GM18873 (cell line): ENCODE results near the gene SPIB.
"Not testable (repeated sequence)": the region's sequence is repeated elsewhere in the genome, so short reads cannot be mapped to it uniquely, and the experiment has no call there.

Experiments used
- ATAC-seq: cut with Tn5 transposase; IDR thresholded peaks from one replicate; pipeline ENCODE4 v1.9.1; 2021; ENCODE audit warnings: mild to moderate bottlenecking, moderate library complexity, moderate number of reproducible peaks; ENCODE audit not compliant: unreplicated experiment, low FRiP score

SPIB gene

DNA sequence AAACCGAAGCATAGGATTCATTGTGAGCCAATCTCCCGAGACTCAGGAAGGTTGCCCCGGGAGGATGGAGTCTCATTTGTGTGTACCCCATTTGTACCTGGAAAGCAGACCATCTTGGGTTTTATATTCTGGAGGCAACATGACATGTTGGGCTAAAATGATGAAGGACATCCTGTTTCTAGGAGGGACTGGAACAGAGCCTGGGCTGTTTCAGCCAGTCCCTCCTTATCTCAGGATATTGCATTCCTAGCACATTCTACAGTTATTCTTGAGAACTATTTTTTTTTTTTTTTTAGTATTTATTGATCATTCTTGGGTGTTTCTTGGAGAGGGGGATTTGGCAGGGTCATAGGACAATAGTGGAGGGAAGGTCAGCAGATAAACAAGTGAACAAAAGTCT, 28.4 kb upstream of the SPIB start:
- not testable (repeated sequence) for ATAC-seq

DNA sequence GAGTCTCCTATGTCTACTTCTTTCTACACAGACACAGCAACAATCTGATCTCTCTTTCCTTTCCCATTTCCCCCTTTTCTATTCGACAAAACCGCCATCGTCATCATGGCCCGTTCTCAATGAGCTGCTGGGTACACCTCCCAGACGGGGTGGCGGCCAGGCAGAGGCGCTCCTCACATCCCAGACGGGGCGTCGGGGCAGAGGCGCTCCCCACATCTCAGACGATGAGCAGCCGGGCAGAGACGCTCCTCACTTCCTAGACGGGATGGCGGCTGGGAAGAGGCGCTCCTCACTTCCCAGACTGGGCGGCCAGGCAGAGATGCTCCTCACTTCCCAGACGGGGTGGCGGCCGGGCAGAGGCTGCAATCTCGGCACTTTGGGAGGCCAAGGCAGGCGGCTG, 27.8 kb upstream of the SPIB start:
- ATAC-seq: not testable (repeated sequence)

DNA sequence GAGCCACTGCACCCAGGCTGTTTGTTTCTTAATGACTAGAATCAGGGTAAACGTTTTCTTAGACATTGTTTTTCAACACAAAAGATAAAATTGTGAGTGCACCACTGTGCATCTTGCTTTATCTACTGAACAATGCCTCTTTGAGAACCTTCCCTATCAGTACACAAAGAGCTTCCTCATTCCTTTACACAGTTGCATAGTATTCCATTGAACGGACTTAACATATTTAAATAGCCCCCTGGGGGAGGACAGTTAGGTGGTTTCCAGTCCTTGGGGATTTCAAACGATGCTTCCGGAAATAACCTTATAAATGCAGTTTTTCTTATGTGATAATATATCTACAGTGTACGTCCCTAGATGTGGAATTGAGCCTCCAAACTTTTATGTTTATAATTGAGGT, 26.0 kb upstream of the SPIB start:
- no peak for ATAC-seq

DNA sequence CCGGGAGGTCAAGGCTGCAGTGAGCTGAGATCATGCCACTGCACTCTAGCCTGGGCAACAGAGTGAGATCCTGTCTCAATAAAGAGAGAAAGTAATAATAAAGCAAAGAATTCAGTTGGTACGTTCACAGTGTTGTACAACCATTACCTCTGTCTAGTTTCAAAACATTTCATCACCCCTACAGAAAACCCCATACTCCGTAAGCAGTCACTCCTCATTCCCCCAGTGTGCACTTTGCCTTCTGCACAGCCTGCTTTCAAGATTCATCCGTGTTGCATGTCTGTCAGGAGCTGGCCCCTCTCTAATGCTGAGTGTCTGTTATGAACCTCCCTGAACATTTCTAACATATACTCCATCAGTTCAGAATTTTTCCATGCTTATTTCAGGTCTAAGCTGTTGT, 25.1 kb upstream of the SPIB start:
- ATAC-seq: no peak

DNA sequence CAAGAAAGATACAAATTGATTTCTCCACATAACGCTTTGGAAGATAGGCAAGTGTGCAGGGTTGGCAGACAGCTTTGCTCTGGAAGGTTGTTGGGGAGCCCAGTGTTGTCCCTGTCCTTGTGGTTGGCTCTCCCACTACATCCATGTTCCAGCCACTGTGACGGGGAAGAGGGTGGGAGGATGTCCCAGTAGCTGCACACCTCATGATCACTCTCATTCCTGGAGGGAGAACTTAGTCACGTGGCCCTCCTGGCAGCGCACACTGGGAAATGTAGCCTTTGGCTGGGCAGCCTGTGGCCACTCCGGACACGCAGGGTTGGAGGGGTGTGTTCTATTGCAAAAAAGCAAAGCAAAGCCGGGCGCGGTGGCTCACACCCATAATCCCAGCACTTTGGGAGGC, 24.7 kb upstream of the SPIB start:
- no peak for ATAC-seq

DNA sequence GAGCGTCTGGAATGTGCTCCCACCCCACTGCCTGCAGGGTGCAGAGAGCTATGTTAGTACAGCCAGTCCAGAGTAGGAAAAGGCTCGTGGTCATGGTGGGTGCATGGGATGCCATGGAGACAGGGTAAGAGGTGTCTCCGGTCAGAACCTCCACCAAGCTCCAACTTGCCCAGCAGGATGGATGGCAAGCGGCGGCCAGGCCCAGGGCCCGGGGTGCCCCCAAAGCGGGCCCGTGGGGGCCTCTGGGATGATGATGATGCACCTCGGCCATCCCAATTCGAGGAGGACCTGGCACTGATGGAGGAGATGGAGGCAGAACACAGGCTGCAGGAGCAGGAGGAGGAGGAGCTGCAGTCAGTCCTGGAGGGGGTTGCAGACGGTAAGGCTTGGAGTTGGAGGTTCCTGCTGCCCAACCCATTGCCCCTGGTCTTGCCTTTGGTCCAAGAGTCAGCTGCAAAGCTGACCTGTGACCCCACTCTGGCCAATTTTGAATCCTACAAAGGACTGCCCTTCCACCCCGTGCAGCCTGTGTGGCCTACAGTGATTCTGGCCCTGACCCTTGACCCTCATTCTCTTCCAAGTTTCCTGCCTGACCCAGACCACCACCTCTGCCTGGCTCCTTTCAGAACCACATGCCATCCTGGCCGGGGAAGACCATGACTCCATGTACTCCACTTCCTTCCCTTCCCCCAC, 19.9 kb upstream of the SPIB start:
- ATAC-seq: no peak

DNA sequence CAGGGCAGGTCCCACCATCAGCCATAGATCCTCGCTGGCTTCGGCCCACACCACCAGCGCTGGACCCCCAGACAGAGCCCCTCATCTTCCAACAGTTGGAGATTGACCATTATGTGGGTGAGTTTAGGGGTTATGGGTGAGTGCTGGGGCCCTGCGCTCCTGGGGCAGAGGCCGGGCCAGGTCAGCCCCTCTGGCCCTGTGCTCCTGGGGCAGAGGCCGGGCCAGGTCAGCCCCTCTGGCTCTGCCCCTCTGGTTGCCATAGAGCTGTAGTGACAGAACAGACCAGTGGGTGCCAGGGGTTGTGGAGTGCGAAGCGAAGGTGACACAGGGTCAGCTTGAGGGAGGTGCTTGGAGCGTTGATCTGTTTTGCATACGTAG, 19.4 kb upstream of the SPIB start:
- no peak for ATAC-seq

DNA sequence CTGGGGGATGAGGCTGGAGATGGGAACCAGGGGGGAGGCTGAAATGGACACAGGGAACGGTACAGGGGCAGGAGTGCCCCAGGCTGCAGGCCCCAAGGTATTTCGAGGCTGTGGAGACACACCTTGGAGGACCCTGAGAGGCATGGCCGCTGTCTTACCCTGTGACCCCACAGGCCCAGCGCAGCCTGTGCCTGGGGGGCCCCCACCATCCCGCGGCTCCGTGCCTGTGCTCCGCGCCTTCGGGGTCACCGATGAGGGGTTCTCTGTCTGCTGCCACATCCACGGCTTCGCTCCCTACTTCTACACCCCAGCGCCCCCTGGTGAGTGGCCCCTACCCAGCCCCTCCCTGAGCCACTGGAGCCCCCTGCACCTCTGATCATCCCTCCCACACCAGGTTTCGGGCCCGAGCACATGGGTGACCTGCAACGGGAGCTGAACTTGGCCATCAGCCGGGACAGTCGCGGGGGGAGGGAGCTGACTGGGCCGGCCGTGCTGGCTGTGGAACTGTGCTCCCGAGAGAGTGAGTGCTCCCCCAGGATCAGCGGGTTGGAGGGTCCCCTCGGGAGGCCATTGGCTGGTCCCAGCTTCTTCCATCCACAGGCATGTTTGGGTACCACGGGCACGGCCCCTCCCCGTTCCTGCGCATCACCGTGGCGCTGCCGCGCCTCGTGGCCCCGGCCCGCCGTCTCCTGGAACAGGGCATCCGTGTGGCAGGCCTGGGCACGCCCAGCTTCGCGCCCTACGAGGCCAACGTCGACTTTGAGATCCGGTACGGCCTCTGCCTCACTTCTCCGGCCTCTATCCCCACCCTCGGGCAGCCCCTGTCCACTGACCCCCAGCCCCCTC, 16.9 kb upstream of the SPIB start:
- ATAC-seq: no peak

DNA sequence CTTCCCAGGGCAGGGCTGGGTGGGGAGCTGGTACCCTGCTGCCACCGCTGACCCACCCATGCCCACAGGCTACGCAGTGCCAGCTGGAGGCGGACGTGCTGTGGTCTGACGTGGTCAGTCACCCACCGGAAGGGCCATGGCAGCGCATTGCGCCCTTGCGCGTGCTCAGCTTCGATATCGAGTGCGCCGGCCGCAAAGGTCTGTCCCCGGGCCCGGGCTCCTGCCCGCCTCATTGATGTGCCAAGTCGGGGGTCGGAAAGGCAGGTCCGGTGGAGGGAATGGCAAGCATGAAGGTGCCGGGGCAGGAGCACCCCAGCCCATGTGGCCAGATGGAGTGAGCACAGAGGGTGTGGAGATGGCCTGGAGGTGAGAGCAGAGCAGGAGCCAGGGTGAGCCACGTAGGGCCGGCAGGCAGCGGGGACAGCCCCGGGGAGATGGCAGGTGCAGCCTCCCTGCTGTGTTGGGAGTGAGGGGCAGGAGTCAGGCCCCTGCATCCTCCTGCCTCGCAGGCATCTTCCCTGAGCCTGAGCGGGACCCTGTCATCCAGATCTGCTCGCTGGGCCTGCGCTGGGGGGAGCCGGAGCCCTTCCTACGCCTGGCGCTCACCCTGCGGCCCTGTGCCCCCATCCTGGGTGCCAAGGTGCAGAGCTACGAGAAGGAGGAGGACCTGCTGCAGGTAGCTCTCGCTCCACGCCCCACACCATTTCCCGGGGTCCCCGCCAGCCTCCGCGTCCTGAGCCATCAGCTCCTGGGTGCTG, 16.0 kb upstream of the SPIB start:
- no peak for ATAC-seq

DNA sequence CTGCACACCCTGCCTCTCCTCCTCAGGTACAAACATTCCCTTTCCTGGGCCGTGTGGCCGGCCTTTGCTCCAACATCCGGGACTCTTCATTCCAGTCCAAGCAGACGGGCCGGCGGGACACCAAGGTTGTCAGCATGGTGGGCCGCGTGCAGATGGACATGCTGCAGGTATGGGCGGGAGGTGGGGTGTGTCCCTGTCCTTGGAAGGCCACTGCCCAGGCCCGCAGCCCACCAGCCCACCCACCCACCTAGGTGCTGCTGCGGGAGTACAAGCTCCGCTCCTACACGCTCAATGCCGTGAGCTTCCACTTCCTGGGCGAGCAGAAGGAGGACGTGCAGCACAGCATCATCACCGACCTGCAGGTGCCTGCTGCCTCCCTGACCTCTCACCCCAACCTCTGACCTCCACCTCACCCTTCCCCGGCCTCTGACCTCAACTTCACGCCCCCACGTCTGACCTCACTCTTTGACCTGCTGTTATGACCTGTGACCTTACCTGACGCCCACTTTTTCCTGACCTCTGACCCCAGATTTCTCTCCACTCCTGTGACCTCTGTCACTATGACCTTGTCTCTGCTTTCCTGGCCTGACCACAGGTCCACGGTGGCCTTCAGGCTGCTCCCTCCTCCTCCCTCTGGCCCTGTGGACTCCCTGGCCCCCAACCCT, 12.4 kb upstream of the SPIB start:
- no peak for ATAC-seq

DNA sequence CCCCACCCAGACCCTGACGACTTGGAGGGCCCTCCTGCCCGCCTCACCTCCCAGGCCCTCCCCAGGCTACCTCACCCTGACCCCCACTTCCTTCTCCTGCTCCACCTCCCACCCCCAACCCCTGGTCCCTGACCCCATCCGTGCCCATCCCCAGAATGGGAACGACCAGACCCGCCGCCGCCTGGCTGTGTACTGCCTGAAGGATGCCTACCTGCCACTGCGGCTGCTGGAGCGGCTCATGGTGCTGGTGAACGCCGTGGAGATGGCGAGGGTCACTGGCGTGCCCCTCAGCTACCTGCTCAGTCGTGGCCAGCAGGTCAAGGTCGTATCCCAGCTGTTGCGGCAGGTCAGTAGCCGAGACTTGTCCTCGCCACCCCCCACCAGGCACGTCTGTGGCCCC, 11.9 kb upstream of the SPIB start:
- no peak for ATAC-seq

DNA sequence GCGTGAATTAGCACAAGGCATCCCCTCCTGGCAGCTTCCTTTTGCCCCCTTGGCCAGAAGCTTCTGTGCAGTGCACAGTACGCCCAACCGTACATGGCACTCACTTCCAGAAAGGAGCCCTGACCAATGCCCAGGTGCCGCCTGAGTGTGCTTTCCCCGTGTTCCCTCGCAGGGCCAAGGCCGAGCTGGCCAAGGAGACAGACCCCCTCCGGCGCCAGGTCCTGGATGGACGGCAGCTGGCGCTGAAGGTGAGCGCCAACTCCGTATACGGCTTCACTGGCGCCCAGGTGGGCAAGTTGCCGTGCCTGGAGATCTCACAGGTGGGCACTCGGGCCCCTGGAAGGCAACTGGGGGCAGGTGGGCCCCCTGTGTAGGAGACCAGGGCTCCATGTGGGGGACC, 9.4 kb upstream of the SPIB start:
- no peak for ATAC-seq

DNA sequence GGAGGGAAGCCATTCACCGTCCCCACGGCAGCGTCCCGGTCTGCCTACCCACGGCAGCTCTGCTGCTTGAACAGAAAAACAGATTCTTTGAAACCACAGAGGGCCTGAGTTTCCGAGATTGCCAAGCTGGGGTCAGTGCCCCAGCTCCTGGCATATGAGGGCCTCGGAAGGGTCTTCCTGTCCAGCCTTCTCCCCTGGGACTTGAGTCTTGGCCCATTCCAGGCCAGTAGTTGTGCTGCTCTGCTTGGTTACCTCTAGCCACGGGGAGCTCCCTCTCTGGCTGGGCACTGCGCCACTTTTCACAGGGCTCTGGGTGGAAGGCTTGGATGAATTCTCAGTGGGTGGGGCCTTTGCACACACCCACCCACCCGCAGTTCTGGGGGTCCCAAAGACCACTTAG, 8.6 kb upstream of the SPIB start:
- no peak for ATAC-seq

DNA sequence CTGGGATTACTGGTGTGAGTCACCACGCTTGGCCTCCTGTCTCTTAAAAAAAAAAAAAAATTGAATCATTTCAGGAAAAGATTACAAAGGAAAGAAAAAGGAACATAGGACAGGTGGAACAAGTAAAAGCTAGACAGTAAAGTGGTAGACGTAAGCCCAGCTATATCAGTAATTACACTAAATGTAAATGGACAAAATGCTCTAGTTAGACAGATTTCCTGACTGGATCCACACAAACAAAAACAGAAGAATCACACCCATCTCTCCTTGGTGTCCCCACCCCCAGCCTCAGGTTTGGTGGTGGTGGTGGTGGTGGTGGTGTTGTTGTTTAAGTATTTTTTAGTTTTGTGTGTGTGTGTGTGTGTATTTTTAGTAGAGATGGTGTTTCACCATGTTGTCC, 6.3 kb upstream of the SPIB start:
- ATAC-seq: no peak

DNA sequence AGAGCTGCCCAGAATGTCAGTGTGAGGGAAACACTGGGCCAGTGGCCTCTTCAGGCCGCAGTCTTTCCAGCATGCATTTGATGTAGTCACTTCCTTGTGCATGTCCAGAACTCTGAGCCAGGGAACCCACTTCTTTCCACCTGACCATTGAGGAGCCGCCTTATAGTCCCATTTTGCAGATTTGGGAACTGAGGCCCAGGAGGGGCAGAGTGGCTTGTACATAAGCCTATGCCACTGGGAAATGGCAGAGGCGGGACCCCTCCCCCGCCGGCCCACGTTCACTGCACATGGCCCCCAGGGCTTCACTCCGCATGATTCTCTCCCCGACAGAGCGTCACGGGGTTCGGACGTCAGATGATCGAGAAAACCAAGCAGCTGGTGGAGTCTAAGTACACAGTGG, 5.6 kb upstream of the SPIB start:
- ATAC-seq: no peak

DNA sequence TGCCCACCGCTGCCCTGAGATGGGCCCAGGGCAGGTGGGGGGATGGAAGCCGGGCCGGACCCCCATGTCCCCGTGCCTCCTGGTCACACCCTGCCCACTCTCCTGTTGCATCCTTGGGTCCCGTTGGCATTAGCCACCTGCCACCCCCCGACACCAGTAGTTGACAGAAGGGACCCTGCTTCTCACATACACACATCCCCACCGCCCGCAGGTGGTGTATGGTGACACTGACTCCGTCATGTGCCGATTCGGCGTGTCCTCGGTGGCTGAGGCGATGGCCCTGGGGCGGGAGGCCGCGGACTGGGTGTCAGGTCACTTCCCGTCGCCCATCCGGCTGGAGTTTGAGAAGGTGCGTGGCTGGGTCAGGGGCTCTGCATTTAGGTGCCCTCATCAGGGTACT, 5.2 kb upstream of the SPIB start:
- ATAC-seq: no peak

DNA sequence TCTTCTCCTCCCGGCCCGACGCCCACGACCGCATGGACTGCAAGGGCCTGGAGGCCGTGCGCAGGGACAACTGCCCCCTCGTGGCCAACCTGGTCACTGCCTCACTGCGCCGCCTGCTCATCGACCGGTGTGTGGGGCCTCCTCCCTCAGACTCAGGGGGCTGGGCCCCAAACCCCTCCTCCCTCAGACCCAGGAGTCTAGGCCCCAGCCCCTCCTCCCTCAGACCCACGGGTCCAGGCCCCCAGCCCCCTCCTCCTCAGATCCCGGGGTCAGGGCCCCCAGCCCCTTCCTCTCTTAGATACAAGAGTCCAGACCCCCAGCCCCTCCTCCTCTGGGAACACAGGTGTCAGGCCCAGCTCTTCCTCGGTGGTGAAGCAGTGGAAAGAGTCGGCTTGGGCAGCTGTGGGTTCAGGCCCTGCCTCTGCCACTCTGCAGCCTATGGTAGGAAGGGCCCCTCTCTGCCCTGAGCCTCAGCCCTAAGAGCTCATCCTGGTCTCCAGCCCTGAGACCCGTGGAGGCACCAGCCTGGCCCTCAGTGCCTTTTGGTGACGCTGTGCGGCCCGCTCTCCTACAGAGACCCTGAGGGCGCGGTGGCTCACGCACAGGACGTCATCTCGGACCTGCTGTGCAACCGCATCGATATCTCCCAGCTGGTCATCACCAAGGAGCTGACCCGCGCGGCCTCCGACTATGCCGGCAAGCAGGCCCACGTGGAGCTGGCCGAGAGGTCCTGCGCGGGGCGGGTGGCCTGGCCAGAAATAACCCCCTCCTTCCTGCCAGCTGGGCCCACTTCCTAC, 3.7 kb upstream of the SPIB start:
- ATAC-seq: no peak

DNA sequence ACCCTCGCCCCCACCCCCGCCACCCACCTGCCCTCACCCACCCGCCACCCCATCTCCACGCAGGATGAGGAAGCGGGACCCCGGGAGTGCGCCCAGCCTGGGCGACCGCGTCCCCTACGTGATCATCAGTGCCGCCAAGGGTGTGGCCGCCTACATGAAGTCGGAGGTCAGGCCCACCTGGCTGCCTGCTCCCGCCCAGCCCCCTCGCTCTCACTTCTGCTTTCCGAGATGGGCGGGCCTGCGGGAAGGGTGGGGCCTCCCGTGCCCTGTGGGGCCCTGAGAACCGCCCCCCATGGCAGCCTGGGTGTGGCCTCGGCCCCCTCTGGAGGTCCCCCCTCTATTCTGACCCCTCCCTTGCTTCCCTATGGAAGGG, 3.1 kb upstream of the SPIB start:
- ATAC-seq: peak; percentile 38

DNA sequence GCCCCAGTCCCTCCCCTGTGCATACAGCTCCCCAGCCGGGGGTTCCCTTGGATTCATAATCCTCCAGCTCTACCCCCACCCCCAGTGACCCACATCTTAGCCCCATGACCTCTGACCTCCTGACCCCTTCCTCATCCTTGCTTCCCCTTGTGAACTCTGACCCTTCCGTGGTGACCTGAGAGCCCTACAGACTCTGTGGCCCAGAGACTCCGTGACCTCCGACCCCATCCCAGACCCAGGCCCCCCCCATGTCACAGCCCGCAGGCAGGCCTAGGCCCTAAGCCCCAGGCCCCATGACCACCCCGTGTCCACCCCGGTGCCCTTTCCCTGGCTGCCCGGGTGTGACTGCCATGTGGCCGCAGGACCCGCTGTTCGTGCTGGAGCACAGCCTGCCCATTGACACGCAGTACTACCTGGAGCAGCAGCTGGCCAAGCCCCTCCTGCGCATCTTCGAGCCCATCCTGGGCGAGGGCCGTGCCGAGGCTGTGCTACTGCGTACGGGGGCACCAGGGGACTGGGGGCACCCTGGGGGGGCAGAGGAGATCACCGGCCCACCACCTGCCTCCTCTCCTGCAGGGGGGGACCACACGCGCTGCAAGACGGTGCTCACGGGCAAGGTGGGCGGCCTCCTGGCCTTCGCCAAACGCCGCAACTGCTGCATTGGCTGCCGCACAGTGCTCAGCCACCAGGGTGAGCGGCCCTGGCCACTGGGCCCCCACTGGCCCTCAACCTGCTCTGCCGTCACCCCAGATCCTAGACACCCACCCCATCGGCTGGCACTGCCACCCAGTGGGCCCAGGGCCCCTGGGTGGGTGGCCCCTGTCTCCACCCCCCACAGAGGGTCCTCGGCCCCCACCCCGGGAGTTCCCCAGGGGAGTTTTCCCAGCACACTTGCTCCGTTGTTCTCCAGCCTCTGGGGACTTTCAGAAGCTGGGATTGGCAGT, 2.4 kb upstream of the SPIB start:
- ATAC-seq: no peak
